Measurements from ENCODE around the gene NTNG1.

GRCh38 chr1:107365527-107366240 lies 224.8 kb downstream of the NTNG1 start:
- TF ChIP-seq CTCF (IDR thresholded peaks at IDR 0.05) (no peak), POLR2A (IDR thresholded peaks at IDR 0.05) (no peak)
